GM13976 (cell line): ENCODE measurements around the gene SPATA31D1.
"Not testable (repeated sequence)": the region's sequence is repeated elsewhere in the genome, so short reads cannot be mapped to it uniquely, and the experiment has no call there.

ENCODE experiments used
- DNase-seq: peaks from one replicate; pipeline ENCODE4 v3.0.0; 2012; ENCODE audit warnings: low spot score
- in situ Hi-C: fragments of 300-500 bp; cut with MboI; formaldehyde crosslinking; loops from one replicate; pipeline ENCODE4 v1.12.0; 2022; ENCODE audit warnings: low sequenced_read_pairs, mixed read lengths, inconsistent platforms; ENCODE audit not compliant: unreplicated experiment
- TF ChIP-seq, protein P1 (sequence below): IDR thresholded peaks from 2 replicates; pipeline ENCODE4 v1.5.1; 2012; ENCODE audit warnings: borderline replicate concordance, mild to moderate bottlenecking; ENCODE audit not compliant: insufficient read depth; ENCODE audit errors: extremely low read depth, missing control alignments, control extremely low read depth

The SPATA31D1 gene

DNA sequence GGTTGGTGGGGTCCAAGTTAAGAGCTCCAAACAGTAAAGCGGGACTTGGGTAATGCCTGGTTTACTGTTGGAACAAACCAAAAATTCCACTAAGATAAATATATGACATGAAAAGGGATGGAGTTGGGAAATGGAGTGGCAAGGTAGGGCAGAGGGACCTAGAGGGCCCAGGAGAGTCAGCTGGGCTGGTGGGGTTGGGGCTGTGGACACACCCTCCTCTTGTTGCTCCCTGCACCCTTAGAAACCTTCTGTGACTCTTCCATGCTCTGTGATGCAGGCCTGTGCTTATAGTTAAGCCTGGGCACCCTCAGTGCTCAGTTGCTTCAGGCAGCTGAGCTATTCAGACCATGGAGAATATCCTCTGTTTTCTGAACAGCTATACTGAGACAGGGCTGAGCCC, at the start of gene SPATA31D1:
TSS of gene SPATA31D1 (plus strand) at position 301 of the 400 bp plus-strand sequence. CDS start at position 348, 47 bp downstream.
- DNase-seq, in situ Hi-C loops: not testable (repeated sequence)

DNA sequence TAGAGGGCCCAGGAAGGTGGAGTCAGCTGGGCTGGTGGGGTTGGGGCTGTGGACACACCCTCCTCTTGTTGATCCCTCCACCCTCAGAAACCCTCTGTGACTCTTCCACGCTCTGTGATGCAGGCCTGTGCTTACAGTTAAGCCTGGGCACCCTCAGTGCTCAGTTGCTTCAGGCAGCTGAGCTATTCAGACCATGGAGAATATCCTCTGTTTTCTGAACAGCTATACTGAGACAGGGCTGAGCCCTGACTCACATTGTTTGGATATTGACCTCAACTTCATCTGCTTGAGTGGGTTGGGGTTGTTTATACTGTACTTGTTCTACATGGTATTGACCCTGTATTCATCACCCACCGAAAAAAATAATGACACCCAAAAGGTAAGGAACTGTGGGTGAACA, 45.2 kb upstream of the SPATA31D1 start, which contains the start of gene SPATA31D3:
TSS of gene SPATA31D3 (plus strand) at position 108 of the 400 bp plus-strand sequence. CDS start at position 194, 86 bp downstream.
- in situ Hi-C loops, DNase-seq: not testable (repeated sequence)

DNA sequence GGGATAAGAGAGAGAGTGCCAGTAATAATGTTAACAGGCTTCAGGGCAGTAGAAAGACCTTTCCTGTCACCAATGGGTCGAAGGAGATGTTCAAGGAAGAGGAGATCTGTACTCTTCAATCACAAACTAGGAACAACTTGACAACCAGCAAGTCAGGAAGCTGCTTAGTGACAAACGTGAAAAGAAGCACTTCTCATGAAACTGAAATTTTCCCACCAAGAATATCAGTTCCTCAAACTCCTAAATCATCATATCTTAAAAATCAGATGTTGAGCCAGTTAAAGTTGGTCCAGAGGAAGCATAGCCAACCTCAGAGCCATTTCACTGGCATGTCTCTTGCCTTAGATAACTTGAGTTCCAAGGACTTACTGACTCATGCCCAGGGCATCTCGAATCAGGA, 39.9 kb upstream of the SPATA31D1 start:
- DNase-seq, in situ Hi-C loops: not testable (repeated sequence)

DNA sequence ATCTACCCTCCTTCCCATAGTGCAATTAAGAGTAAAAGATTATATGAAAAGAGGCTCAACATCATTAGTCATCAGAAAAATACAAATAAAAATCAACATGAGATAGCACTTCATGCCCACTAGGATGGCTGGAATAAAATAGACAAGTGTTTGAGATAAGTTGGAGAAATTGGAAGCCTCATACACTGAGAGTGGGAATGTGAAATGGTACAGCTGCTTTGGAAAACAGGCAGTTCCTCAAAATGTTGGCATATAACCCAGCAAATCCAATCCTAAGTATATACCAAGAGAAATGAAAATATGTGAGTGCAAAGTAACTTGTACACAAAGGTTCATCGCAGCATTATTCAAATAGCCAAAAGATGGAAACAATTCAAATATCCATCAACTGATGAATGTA, 35.5 kb upstream of the SPATA31D1 start:
- TF ChIP-seq, protein P1, sequence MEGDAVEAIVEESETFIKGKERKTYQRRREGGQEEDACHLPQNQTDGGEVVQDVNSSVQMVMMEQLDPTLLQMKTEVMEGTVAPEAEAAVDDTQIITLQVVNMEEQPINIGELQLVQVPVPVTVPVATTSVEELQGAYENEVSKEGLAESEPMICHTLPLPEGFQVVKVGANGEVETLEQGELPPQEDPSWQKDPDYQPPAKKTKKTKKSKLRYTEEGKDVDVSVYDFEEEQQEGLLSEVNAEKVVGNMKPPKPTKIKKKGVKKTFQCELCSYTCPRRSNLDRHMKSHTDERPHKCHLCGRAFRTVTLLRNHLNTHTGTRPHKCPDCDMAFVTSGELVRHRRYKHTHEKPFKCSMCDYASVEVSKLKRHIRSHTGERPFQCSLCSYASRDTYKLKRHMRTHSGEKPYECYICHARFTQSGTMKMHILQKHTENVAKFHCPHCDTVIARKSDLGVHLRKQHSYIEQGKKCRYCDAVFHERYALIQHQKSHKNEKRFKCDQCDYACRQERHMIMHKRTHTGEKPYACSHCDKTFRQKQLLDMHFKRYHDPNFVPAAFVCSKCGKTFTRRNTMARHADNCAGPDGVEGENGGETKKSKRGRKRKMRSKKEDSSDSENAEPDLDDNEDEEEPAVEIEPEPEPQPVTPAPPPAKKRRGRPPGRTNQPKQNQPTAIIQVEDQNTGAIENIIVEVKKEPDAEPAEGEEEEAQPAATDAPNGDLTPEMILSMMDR = no peak
- DNase-seq = no peak
- in situ Hi-C loops = no loop called here

DNA sequence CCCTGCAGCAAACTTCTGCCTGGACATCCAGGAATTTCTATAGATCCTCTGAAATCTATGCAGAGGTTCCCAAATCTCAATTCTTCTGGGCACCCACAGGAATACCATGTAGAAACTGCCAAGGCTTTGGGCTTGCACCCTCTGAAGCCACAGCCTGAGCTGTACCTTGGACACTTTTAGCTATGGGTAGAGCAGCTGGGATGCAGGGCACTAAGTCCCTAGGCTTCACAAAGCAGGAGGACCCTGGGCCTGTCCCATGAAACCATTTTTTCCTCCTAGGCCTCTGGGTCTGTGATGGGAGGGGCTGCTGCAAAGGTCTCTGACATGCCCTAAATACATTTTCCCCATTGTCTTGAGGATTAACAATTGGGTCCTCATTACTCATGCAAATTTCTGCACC, 32.9 kb upstream of the SPATA31D1 start:
- DNase-seq = no peak
- TF ChIP-seq, protein P1 = no peak
- in situ Hi-C loops = no loop called here

DNA sequence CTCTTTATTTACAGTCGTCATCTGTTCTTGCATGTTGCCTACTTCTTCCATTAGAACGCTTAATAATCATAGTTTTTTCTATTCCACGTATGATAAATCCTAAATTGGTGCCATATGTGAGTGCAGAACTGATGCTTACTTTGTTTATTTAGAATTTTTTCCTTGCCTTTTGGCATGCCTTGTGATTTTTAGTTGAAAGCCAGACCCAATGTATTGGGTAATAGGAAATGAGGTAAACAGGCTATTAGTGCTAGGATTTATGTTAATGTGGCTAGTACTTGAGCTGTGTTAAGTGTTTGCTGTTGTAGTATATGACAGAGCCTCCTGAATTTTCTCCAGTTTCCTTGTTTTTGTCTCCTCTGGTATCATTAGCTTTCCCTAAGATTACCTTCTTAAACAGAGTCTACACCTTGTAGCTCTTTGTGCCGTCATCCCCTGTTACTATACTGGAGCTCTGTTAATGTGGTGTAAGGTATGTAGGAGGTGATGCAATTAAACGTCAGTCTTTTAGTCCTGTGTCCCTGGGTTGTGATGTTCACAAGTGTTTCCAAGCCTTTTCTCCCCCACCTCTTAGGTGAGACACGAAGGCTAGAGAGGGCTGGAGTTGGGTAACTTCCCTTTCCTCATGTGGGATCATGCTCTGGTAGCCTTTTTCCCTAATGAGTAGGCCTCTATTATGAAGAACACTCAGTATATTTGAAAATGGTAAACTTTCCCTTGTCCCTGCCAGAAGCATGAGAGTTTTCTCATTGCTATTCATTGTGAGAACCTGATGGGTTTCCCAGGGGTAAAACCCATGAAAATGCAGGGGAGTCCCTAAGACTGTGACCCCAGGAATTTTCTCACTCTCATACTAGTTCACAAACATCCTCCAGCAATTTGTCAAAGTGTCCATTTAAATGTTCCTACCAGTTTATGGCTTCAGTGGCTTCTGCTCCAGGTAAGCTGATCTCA, 24.1 kb upstream of the SPATA31D1 start:
- TF ChIP-seq, protein P1 = no peak
- DNase-seq = no peak
- in situ Hi-C loops = no loop called here

DNA sequence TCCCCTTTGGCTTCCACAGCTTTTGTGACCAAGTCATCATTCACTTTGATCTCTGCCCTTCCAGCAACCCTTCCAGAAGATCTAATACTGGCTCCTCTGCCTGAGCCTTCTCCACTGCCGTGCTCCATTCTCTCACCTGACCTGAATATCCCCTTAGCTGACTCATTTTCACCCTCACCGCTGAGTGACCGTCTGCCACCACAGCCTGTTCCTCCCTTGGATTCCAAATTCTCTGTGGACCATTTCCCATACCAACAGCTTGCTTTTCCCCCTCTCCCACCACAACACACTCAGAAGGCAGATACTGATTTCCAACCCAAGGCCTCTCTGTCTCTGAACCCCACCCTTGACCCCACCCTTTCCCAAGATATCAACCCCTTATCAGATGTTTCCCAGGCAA, 20.5 kb upstream of the SPATA31D1 start:
- in situ Hi-C loops = no loop called here
- TF ChIP-seq, protein P1 = no peak
- DNase-seq = no peak

DNA sequence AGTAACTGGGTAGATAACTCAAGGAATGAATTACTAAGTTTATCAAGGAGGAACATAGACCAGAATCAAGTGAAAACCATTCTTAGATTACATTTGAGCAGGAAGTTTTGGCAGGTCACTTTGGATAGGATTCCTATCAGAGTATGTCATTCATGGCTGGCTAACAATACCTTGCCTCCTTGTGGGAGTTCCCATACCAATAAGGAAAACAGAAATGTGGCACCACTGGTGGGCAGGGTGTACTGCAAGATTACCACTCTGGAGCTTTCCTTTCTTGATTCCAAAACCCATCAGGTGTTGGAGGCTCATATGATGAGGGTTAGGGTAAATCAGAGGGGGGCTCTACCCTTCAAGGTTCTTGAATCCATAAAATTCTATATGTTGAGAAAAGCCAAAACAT, 18.6 kb upstream of the SPATA31D1 start:
- DNase-seq = no peak
- in situ Hi-C loops = no loop called here
- TF ChIP-seq, protein P1 = no peak
